DMS114 treated with DMSO at 0.1 percent for 48 hours (cell line): ENCODE measurements around the gene TBC1D2.
"Not testable (repeated sequence)": the region's sequence is repeated elsewhere in the genome, so short reads cannot be mapped to it uniquely, and the experiment has no call there.

Experiments used
- DNase-seq: peaks from one replicate; lab custom pipeline; 2025; ENCODE audit not compliant: unreplicated experiment; lab: John Stamatoyannopoulos, UW

TBC1D2 gene

DNA sequence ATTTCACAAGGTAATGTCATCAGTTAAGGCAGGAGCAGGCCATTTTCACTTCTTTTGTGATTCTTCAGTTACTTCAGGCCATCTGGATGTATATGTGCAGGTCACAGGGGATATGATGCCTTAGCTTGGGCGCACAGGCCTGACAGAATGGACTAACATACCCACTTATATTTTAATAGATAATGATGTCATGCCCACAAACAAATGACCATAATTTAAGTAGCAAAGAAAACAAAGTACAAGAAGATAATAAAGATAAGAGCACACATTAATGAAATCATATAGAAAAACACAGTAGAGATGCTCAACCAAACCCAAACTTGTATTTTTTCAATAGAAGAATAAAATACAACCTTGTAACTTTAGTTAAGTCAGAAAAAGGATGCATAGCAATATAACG is 19.7 kb upstream of the TBC1D2 start:
- no peak for DNase-seq

- DNase-seq = no peak
These were observed 16.6 kb upstream of the TBC1D2 start for GRCh38 chr9:98272083-98272482.

DNA sequence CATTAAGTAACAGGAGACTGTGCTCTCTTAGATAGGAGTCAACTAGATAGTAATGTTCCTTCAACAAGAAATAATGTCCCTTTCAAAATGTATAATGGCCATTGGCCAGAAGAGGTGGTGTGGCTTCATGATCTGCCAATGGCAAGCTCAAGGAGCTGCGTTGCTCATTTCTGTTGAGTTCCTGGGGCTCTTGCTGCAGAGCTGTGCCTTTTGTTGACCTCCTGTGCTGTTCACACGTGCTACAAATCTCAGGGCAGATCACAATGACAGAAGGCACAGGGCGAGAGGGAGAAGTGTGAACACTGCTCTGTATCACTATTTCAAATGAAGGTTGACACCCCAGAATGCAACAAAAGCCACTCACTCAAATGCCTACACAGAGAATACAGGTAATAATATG is 16.0 kb upstream of the TBC1D2 start:
- DNase-seq = no peak

DNA sequence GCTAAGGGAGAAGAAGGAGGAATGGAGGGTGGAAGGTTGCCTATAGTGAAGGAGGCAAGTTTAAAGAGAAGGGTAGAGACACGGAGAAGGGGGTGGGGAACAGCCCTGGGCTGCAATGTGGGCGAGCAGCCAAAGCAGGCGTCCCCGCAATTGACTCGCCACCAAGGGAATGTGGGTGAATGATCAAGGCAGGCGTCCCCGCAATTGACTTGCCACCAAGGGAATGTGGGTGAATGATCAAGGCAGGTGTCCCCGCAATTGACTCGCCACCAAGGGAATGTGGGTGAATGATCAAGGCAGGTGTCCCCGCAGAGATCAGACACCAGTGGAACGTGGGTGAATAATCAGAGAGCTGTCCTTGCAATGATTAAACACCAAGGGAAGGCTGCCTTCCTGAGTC is 14.8 kb upstream of the TBC1D2 start:
- not testable (repeated sequence) for DNase-seq

DNA sequence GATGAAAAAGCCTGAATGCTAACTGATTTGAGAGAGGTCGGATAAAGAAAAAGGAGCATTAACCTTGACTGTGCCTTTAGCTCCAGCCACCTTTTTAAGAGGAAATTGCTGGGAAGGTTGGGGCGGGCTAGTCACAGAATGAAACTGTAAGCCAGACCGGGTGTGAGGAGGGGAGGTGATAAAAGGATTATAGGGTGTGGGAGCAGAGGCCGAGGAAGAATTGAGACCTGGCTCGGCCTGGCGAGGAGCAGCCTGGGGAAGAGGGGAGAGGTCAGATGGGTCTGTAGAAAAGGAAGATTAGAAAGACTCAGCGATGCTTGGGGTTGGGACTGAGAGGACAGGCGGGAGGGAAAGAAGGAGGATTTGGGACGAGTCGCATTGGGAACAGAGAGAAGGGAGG is 14.2 kb upstream of the TBC1D2 start:
- not testable (repeated sequence) for DNase-seq

DNA sequence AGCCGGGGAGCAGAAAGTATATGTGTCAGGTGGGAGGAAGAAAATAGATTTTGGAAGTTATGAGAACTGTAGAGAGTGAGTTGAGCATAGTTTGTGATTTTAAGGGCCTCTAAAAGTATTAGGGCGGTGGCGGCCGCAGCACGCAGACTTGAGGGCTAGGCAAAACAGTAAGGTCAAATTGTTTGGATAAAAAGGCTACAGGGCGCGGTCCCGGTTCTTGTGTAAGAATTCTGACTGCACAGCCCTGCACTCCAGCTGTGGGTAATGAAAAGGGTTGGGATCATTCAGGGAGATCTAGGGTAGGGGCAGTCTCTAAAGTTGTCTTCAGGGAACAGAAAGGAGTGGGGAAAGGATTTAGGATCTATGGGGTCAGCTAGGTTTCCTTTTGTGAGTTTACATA is 12.1 kb upstream of the TBC1D2 start:
- DNase-seq = not testable (repeated sequence)

DNA sequence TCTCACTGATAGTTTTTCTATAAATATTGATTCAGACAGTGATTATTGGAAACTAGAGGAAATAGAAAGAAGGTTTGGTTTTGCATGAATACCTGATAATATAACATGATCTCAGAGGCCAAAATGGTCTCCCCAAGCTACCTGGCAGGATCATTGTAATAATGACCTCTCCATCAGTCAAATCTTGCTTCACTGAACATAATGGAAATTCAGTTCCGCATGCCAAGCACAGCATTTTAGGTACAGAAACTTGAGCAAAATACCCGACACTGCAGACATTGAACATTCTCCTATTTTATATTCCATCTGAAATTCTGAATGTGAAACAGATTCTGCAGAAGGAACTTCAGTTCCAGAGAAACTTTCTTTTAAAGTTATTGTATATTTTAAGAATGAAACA is 9.1 kb upstream of the TBC1D2 start:
- no peak for DNase-seq

DNA sequence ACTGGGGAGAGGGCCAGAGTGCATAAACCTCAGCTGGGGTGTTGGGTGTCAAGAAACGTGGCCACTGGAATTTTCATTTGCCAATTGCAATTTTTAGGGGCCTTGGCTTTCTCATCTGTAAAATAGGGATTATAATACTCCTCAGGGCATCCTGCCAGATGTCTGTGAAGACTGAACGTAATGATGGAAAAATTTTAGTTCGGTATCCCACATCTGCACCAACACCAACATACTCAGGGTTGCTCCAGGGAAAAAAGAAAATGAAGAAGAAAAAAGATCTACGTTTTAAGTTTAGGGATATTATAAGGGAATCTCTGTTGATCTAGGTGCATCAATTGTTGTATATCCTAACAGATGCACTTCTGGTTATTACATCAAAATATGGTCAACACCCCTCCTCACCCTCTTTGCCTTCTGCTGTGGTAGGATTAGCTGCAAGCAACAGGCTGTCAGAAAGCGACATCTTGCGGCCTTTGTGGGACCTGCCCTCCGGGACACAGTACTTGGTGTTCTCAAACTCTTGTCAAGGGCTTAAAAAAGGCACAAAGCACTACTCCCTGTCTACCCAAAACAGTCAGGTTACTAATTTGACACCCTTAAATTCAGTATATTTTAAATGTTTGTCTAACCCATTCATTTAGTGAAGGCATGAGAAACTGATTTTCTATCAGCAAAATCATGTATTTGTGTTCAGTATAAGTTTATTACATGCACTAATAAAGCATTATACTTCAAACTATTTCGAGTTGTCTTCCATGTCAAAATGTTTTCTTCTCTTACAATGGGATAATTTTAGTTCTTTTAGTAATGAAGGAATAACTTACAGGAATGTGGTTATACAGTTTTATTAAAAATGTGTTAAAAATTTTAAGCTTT is 8.3 kb upstream of the TBC1D2 start:
- peak; percentile 53 for DNase-seq

GRCh38 chr9:98263080-98263479 is 7.6 kb upstream of the TBC1D2 start:
- DNase-seq = no peak

- no peak for DNase-seq
These were observed 6.6 kb upstream of the TBC1D2 start for GRCh38 chr9:98262056-98262455.

DNA sequence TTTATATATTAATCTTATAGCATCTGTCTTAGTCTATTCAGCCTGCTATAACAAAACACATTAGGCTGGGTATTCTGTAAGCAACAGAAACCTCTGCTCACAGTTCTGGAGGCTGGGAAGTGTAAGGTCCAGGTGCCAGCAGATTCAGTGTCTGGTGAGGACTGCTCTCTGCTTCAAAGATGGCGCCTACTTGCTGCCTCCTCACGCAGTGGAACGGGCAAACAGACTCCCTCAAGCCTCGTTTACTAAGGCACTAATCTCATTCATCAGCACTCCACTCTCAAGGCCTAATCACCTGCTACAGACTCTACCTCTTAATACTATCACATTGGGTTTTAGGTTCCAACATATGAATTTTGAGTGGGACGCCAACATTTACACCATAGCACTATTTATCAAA is 5.2 kb upstream of the TBC1D2 start:
- no peak for DNase-seq

DNA sequence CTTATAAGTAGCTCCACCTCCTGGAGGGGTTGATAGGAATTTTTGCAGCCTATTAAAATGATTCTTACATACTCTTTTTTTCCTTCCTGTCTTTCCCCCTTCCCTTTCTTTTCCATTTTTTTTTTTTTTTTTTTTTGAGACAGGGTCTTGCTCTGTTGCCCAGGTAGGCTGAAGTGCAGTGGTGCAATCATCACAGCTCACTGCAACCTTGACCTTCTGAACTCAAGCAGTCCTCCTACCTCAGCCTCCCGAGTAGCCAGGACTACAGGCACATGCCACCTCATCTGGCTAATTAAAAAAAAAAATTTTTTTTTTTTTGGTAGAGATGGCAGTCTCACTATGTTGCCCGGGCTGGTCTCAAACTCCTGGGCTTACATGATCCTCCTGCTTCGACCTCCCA is 4.3 kb upstream of the TBC1D2 start:
- no peak for DNase-seq

DNA sequence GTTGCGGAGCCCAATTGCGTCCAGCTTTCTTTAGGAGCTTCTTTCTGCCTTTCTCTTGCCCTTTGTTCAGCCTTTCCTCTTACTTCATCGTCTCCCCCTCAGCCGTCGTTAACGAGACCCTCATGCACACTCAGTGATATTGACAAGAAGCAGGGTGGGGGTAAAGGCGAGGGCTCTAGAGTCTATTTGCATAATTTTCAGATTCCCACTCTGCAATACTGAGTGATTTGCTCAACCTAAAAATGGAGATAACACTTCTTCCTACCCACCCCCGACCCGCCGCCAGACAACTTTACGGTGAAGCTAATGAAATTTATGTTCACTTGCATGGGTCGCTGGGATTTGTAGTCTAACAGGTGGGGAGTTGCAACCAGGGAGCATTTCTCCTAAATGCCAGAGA is 1.3 kb upstream of the TBC1D2 start:
- no peak for DNase-seq

DNA sequence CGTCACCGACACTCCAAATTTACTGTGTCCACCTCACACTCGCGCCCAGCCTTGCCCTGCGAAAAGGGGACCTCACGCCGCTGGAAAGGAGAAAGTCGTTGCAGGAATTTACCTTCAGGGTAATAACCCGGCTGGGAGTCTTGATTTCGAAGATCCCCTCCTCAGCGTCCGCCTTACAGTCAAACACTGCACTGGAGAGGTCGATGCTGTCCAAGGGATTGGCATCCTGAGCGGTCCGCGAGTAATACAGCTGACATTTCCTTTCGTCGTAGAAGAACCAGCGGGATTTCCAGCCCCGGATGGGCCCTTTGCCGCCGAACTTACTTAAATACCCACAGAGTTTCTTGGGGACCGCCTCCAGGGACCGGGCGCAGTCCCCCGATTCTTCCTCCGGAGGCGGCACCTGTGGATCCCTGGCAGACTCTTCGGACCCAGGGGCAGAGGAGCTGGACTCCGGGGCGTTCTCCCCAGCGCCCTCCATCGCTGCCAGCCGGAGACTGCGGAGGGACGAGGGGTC is 330 bp downstream of the TBC1D2 start:
- no peak for DNase-seq

- DNase-seq = no peak
These were observed 1.0 kb downstream of the TBC1D2 start for GRCh38 chr9:98254228-98255060.

DNA sequence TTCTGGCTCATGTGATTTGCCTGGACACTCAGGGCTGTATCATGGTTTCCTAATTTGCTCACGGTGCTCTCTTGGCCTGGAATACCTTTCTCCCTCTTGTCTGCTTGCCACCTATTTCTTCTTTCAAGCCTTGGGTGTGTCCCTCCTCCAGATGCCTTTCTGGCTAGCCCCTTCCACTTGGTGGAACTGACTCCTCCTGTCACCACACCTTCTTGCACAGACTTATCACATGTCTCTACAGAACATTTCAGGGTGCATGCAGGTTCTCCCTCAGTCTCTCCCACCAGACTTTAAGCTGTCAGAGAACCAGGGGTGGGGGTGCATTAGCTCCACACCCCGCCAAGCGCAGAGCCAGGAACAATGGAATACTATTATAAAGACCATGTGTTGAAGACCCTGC is 1.9 kb downstream of the TBC1D2 start:
- no peak for DNase-seq

DNA sequence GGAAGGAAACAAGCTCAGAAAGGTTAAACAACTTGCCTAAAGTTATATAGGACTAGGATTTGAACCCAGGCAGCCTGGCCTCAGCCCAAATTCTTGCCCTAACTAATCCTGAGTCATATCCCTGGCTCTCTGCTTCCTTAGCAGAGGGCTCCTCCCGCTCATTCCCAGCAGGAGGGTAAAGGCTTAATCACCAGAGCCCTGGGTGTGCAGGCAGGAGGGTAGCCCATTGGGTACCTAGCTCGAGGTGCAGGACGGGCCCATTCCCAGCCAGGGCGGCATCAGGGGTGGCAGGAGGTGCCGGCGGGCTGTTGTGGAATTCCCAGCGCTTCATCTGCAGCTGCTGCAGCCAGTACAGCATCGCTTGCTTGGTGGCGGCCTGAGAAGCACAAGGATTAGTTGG is 3.9 kb downstream of the TBC1D2 start:
- no peak for DNase-seq

GRCh38 chr9:98249771-98250170 is 5.7 kb downstream of the TBC1D2 start:
- DNase-seq = no peak

DNA sequence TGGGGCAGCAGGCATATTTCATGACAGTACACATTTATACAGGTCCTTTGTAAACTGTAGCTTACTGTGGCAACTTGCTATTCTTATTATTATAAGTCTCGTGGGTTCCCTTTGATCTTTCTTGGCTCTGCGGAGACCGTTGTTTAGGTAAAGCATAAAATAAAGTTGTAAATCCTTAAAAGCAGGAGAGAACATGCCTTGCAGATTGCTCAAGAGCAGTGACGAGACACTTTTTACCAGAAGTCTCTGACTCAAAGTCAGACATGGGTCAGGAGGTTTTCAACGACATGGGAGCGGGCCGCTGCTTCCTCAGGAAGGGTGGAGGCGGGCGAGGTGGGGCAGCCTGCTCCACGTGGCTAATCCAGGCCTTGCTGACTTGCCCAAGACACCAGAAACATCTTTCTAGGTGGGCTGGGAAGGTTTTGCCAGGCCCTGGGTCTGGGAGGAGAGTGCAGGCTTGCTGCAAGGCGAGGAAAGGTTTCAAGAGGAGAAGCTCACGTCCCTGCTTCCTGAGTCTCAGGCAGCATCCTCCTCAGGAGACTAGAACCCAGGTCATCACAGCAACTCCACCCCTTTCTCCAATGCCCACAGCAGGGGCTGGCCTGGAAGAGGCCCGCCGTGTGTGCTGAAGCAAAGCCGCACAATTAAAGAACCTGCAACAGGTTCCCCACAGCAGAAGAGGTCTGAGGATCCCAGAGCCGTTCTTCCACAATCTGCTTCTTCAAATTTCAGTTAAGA is 6.5 kb downstream of the TBC1D2 start:
- DNase-seq = no peak

DNA sequence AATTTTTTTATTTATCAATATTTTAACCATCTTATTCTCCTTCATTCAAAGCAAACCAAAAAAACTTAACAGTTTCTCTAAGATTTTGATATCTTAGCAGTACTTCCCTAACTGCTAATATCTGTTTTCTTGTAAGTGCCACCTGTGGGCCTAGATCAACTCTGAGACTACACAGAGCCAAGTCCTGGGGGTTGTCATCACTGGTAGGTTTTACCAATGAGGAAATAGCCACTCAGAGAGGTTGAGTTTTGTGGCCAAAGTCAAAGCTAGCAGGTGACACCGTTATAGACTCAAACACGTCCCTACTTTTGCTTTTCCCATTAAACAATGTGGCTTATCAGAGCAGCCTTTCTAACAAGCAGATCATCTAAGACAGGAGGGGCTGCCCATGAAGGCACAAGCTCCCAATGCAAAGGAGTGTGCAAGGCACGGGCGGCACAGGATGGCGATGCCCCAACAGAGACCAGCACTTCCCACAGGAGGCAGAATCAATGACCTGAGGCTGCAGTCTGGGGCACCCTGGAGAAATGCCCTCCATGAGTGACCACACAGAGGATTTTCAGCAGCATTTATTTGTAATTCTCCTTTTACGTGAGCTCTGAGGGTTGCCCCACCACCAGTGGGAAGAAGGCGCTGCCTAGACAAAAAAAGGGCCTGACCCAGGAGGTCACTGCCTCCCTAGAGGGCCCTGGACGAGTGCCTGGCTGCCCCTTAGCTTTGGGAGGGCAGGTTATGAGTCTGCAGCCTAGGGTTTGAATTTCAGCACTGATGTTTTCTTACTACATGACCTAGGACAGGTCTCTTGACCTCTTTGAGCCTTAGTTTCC is 7.4 kb downstream of the TBC1D2 start:
- no peak for DNase-seq
